OCI-LY7 (cell line): Measurements from ENCODE around the gene AP1B1. TPM values are rescaled to one million over a fixed set of nuclear protein-coding genes. Genes with fewer than 3 reads are reported as not detected.

Experiments used
- BruUV-seq: library from RNA; stranded (reverse); fragments of 400-500 nt; replicated peaks from 2 replicates; lab custom pipeline; 2021; lab: Mats Ljungman, UMichigan
- CTCF ChIA-PET: fragments of 300-600 bp; sonication (Branson Sonifier 250); formaldehyde crosslinking; loops from one replicate; lab custom pipeline; 2022; ENCODE audit warnings: antibody characterized with exemption; ENCODE audit not compliant: unreplicated experiment; lab: Charles Lee
- POLR2A ChIA-PET: fragments of 300-600 bp; sonication (Branson Sonifier 250); formaldehyde crosslinking; loops from one replicate; lab custom pipeline; 2022; ENCODE audit warnings: antibody characterized with exemption; lab: Charles Lee
- DNase-seq: peaks from one replicate; pipeline ENCODE4 v3.0.0-alpha.2; 2015; ENCODE audit warnings: low spot score
- H2AFZ ChIP-seq: fragments of 200-600 bp; sonication (generic), shearing (Covaris generic); 2 replicates; pipeline ENCODE4 v1.6.1; 2014; ENCODE audit warnings: mild to moderate bottlenecking, antibody characterized with exemption, low read length, moderate library complexity
- H3K27ac ChIP-seq: fragments of 200-600 bp; sonication (generic); 2 replicates; pipeline ENCODE4 v1.5.1; 2014; ENCODE audit warnings: mixed run types, low read depth, mild to moderate bottlenecking, moderate library complexity, low read length, inconsistent platforms; ENCODE audit not compliant: poor library complexity, severe bottlenecking
- H3K36me3 ChIP-seq: fragments of 200-600 bp; sonication (generic); 2 replicates; pipeline ENCODE4 v1.6.1; 2014; ENCODE audit warnings: mild to moderate bottlenecking, antibody characterized with exemption, low read length, moderate library complexity, mixed read lengths; ENCODE audit not compliant: insufficient read depth
- H3K4me1 ChIP-seq: fragments of 200-600 bp; sonication (generic); 2 replicates; pipeline ENCODE4 v1.5.1; 2014; ENCODE audit warnings: mild to moderate bottlenecking, low read length; ENCODE audit not compliant: insufficient read depth, poor library complexity, severe bottlenecking
- H3K4me2 ChIP-seq: fragments of 200-600 bp; sonication (generic); 2 replicates; pipeline ENCODE4 v1.6.1; 2014; ENCODE audit warnings: mild to moderate bottlenecking, low read length
- H3K4me3 ChIP-seq: fragments of 200-600 bp; sonication (generic); 2 replicates; pipeline ENCODE4 v1.5.1; 2014; ENCODE audit warnings: mild to moderate bottlenecking, low read depth, low read length; ENCODE audit not compliant: poor library complexity, severe bottlenecking
- H3K79me2 ChIP-seq: fragments of 200-600 bp; sonication (generic); 2 replicates; pipeline ENCODE4 v1.6.1; 2016; ENCODE audit warnings: low read depth, mild to moderate bottlenecking, low read length, moderate library complexity, mixed read lengths; ENCODE audit not compliant: insufficient read depth
- H3K9me2 ChIP-seq: fragments of 200-600 bp; sonication (generic); 2 replicates; pipeline ENCODE4 v1.6.1; 2016; ENCODE audit warnings: mild to moderate bottlenecking, low read length, mixed read lengths; ENCODE audit not compliant: insufficient read depth
- H3K9me3 ChIP-seq: fragments of 200-600 bp; sonication (generic); 2 replicates; pipeline ENCODE4 v1.6.1; 2014; ENCODE audit warnings: mild to moderate bottlenecking, mixed run types, low read length, mixed read lengths
- H4K20me1 ChIP-seq: fragments of 200-600 bp; sonication (generic); 2 replicates; pipeline ENCODE4 v1.6.1; 2014; ENCODE audit warnings: mild to moderate bottlenecking, antibody characterized with exemption, low read length, moderate library complexity, mixed read lengths; ENCODE audit not compliant: insufficient read depth
- CTCF ChIP-seq: fragments of 200-600 bp; sonication (generic); conservative IDR thresholded peaks from 2 replicates; pipeline ENCODE4 v1.5.1; 2014; ENCODE audit warnings: mild to moderate bottlenecking, antibody characterized with exemption, low read length, moderate library complexity, mixed read lengths
- EZH2phosphoT487 ChIP-seq: fragments of 200-600 bp; sonication (generic); IDR thresholded peaks from 2 replicates; pipeline ENCODE4 v1.6.1; 2018; ENCODE audit warnings: low read depth, borderline replicate concordance, mild to moderate bottlenecking, mixed run types, antibody characterized with exemption, low read length, moderate library complexity, mixed read lengths
- intact Hi-C: fragments of 100-400 bp; cut with micrococcal nuclease; formaldehyde crosslinking; loops from one replicate; pipeline ENCODE4 v1.10.0; 2022; ENCODE audit not compliant: unreplicated experiment
- total RNA-seq, 2 experiments: library from RNA; depleted of rRNA in 1 of 2; stranded (reverse); fragments of >200 nt in 1 of 2; shearing (Covaris generic) in 1 of 2; gene quantifications; 2 replicates each; pipeline ENCODE4 v1.2.3, GENCODE V29; 2014 to 2022

The AP1B1 gene
- total RNA-seq, 2 experiments from 2014 or later: 111 to 156 TPM

GRCh38 chr22:29291215-29291614 is 97.2 kb downstream of the AP1B1 start:
- H3K27ac ChIP-seq: no peak overlapping the region
- H3K4me2 ChIP-seq: no peak overlapping the region
- ChIA-PET CTCF (no interaction called here), POLR2A (no interaction called here)
- H3K9me2 ChIP-seq: no peaks in the 10 kb centered on the region
- intact Hi-C loops: no loop called here
- no peaks in the 10 kb centered on the region for H4K20me1 ChIP-seq
- TF ChIP-seq EZH2phosphoT487: no peak
- TF ChIP-seq CTCF: no peak
- H3K9me3 ChIP-seq: no peaks in the 10 kb centered on the region
- BruUV-seq: no TSS peak
- H3K4me1 ChIP-seq: no peaks in the 10 kb centered on the region
- H3K4me3 ChIP-seq: no peak overlapping the region
- peaks cover 100% of the 10 kb centered on the region for H3K36me3 ChIP-seq
- no peak overlapping the region for H2AFZ ChIP-seq
- peaks cover 7% of the 10 kb centered on the region; the same call in 1 of the 2 replicates for H3K79me2 ChIP-seq
- DNase-seq: no peak

- Histone ChIP-seq H3K36me3 (peaks cover 100% of the 10 kb centered on the region), H3K27ac (no peak overlapping the region), H3K9me2 (no peaks in the 10 kb centered on the region), H3K4me1 (no peaks in the 10 kb centered on the region), H3K4me2 (no peak overlapping the region), H2AFZ (no peak overlapping the region), H3K79me2 (peaks cover 7% of the 10 kb centered on the region; the same call in 1 of the 2 replicates), H4K20me1 (no peaks in the 10 kb centered on the region), H3K9me3 (no peaks in the 10 kb centered on the region), H3K4me3 (no peak overlapping the region)
- POLR2A ChIA-PET: no interaction called here
- no peak for DNase-seq
- CTCF ChIA-PET: no interaction called here
- no TSS peak for BruUV-seq
- no peak for TF ChIP-seq CTCF
- no peak for TF ChIP-seq EZH2phosphoT487
- intact Hi-C loops: no loop called here
Measured at GRCh38 chr22:29290061-29290460, 98.3 kb downstream of the AP1B1 start.

- no peak for TF ChIP-seq CTCF
- no peak for TF ChIP-seq EZH2phosphoT487
- Histone ChIP-seq H3K9me3 (no peaks in the 10 kb centered on the region), H3K9me2 (no peaks in the 10 kb centered on the region), H3K4me2 (no peak overlapping the region), H3K79me2 (peaks cover 7% of the 10 kb centered on the region), H3K4me3 (no peak overlapping the region), H3K27ac (no peak overlapping the region), H4K20me1 (no peaks in the 10 kb centered on the region), H2AFZ (no peak overlapping the region), H3K36me3 (peaks cover 100% of the 10 kb centered on the region), H3K4me1 (no peaks in the 10 kb centered on the region)
- intact Hi-C loops: loop anchor here (2.0 kb wide), 1 partner anchor 14 kb away; no protein-coding TSS in a partner anchor
- BruUV-seq: TSS peak; percentile 26
- ChIA-PET CTCF (interaction anchor here (1.1 kb wide), 1 partner anchor 21 kb away, joined by 3 read pairs; the partner anchor contains the start of genes EWSR1 and RHBDD3), POLR2A (no interaction called here)
- no peak for DNase-seq
Measured at GRCh38 chr22:29288837-29289236, 99.5 kb downstream of the AP1B1 start.
